HG03135 (cell line): ENCODE measurements around the gene GC.
"Not testable (repeated sequence)": the region's sequence is repeated elsewhere in the genome, so short reads cannot be mapped to it uniquely, and the experiment has no call there.

Source experiments
- ATAC-seq: cut with Tn5 transposase; IDR thresholded peaks from one replicate; pipeline ENCODE4 v1.9.1; 2021; ENCODE audit warnings: mild to moderate bottlenecking, moderate library complexity; ENCODE audit not compliant: unreplicated experiment

GC gene

DNA sequence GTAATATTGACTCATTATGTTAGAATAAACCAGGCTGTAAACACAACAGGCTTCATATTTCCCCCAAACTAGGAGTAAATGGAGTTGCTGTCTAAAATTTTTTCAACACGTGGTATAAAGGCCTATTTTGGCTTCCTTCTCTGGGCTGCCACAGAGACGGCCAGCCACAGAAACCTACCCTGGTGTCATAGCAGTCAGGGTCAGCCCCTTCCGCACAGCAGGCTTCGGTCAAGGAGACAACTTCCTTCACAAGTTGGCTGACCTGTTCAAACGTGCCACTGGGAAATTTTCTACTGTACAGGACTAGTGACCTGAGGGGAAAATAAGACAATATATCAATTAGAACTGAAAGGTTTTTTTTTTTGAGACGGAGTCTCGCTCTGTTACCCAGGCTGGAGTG is 15.8 kb downstream of the GC start:
- no peak for ATAC-seq

DNA sequence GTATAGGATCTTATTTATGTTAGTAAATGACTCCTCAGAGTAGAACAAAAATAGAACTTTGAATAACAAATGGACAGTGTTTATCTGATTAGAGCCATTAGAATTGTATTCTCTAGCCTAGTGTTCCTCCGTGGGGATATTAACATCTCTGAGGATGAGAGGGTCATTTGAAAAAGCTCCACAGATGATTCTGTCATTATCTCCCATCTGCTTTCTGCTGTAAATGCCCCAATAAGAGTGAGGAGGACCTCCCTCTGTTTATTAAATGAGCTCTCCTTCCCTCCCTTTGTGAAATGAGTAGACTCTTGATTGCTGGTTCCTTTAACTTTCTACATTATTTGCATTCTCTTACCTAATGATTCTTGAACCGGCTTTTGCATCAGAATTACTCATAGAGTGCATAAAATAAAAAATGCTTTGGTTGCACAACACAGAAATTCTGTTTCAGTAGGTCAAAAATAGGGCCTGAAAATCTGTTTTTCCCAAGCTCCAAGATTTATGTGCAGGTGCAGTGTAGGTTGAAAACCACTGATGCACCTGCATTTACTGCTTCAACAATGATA is 18.0 kb downstream of the GC start:
- no peak for ATAC-seq

DNA sequence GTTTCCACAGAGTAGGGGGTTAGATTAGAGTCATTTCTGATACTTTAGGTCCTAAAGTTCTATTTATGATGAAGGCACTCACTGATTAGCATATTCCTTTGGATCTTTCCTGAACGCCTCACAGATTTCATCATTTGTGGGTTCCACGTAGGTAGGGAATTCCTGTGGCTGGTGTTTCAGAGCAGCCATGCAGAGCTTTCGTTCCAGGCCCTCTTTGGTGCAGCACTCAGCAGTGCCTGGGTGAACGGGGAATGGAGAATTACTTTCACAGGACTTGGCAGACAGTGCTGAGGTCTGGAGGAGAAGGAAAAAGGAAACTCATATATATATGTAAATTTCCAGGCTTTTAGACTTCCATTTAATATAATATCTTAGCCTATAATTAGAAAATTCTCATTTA is 18.5 kb downstream of the GC start:
- no peak for ATAC-seq

DNA sequence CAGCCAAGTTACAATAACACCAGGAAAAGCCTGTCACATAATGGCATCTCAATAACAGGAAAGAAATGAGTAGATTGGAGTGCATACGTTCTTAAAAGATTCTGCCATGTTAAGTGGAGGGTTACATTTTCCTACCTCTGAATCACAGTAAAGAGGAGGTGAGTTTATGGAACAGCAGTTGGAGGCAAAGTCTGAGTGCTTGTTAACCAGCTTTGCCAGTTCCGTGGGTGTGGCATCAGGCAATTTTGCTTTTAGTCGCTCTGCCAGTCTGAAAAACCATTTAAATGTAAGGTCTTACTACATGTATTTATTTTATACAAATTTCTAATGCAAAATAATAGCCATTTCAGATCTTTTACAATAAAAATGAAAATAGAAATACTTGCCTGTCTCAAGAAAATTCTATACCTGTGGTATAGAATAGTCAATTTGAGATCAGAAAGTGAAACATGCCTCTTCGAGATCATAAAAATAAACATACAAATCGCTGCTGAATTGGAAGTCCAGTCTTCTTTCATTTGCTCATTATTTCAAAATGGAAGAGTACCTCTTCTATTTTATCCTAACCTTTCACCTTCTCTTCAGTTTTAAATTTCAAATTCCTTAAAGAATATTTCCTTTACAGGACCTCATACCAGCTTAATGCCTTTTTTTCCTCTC is 31.4 kb downstream of the GC start:
- ATAC-seq, result no peak

DNA sequence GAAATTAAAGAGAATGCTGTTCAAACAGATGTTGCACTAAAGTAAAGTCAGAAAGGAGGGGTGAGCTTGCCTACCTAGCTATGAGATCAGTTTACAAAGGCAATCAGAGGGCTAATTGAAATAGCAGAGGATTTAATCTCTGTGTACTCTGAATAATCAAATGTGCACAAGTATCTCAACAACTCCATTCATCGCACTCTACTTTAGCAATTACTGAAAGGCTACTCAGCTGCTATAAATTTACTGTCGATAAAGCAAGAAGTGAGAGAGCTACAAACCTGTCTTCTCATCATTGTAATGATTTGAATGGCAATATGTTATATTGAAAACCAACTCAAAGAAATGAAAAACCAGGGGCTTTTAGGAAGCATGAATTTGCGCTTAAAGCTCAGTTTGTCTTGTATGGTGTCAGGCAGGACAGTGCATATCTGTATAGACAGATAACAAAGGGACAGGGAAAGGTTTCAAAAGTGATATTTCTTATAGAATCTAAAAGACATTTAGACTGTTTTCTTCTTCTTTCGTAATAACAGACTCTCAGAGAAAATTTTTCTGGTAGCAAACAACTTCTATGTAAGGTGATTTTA is 34.8 kb downstream of the GC start:
- ATAC-seq, result no peak

DNA sequence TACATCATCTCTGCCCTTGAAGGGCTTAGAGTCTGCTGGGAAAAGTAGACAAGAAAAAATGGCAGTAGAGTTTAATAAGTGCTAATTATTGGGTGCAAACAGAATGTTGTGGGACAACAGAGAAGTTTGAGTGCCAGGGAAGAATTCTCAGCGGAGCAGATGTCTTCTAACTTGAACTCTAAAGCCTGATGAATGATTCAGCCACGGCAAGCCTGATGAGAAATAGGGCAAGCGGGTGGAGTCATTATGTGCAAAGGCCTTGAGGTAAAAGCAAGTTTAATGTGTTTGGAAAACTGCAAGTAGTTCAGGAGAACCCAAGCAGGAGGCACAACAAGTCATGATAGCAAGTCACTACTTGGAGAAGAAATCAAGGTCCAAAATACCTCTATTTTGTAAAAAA is 37.5 kb downstream of the GC start:
- no peak for ATAC-seq

DNA sequence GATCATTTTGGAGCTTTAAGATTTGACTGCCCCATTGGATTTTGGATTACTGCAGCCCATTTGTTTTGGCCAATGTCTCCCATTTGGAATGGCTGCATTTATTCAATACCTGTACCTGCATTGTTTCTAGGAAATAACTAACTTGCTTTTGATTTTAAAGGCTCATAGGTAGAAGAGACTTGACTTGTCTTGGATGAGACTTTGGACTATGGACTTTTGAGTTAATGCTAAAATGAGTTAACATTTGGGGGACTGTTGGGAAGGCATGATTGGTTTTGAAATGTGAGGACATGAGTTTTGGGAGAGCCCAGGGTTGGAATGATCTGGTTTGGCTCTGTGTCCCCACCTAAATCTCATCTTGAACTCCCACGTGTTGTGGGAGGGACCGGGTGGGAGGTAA is 45.1 kb downstream of the GC start:
- not testable (repeated sequence) for ATAC-seq

DNA sequence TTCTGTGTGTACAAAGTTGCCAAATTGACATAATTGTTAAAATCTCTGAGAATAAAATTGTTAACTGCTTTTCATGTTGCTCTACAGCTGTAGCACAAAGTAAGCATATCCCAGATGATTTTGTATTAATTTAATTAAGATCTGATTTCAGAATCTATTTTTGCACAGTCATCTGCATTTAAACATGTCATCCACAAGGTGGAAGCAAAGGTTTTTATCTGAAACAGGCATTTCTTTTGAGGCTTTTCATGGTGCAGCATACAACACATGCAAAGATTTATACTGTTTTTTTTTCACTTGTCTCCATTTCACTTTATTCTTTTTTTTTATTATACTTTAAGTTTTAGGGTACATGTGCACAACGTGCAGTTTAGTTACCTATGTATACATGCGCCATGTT is 51.2 kb downstream of the GC start:
- no peak for ATAC-seq

DNA sequence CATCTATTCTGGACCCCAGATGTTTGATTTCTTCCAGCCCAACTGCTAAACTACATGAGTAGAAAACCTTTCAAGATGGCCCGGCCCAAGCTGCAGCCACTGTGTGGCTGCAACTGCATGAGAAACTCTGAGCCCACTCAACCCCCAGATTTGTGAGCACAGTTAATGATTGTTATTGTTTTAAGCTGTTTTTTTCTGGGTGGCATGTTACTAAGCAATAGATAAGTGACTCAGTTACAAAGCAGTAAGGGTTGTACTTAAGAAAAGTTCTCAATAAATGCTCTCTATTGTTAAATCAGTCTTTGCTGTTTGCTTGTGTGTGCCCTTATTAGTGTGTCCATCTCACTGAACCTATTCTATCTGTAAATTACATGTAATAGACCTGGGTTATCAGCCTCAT is 51.8 kb downstream of the GC start:
- ATAC-seq, result no peak

DNA sequence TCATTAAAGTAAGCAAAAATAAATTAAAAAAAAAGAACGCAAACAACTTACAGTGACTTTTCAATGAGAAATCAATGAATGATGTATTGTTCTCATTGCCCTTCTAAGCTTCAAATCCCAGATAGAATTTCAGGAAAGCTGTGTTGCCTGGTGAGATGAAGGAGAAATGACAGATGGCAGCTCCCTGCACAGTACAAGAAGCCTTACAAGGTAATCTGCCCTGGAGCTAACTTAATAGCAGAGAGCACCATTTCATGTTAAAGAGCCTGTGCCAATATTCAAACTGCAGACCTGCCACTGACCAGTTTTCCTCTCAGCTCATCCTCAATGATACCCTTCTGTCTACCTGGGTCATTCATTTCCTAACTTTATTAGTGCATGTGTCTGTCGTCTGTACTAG is 54.0 kb downstream of the GC start:
- ATAC-seq, result no peak

DNA sequence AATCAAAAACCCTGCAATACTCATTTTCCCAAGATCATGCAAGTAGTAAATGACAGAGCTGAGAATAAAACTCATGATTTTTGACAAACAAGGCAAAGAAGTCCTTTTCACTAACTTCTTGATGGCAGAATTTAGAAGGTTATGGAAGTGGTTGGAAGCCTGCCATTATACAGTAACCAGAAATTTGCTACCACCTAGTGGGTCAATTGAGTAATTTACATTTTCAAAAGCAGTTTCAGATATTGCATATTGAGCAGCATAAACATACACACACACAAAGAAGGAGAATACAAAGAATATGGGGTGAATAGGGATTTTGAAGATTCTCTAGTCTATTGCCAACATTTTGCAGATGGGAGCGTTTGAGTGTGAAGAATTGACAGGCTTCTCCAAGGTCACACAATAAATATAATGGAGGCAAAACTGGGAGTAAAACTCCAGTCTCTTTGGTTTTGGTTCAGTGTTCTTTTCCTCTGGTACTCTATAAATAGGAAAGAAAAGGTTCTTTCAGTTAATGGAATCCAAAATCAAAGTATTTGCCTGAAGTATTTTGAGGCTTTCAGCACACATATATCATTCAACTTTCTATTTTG is 70.2 kb downstream of the GC start:
- ATAC-seq, result no peak

DNA sequence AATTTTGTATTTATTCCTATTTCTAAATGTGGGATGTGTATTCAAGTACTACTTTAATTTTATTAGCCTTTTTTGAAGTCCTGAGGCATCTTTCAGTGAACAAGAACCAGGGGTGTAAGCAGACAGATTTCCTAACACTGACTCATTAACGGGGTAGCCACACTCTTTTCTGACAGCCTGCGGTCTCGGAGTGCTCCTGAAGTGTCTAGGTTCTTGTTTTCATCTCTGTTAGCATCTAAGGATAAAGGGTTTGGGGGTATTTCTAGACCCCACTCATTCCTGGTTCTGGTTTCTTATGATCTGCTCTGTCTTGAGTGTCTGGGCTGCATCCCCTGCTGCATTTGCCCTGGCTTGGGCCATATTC is 71.9 kb downstream of the GC start:
- no peak for ATAC-seq

DNA sequence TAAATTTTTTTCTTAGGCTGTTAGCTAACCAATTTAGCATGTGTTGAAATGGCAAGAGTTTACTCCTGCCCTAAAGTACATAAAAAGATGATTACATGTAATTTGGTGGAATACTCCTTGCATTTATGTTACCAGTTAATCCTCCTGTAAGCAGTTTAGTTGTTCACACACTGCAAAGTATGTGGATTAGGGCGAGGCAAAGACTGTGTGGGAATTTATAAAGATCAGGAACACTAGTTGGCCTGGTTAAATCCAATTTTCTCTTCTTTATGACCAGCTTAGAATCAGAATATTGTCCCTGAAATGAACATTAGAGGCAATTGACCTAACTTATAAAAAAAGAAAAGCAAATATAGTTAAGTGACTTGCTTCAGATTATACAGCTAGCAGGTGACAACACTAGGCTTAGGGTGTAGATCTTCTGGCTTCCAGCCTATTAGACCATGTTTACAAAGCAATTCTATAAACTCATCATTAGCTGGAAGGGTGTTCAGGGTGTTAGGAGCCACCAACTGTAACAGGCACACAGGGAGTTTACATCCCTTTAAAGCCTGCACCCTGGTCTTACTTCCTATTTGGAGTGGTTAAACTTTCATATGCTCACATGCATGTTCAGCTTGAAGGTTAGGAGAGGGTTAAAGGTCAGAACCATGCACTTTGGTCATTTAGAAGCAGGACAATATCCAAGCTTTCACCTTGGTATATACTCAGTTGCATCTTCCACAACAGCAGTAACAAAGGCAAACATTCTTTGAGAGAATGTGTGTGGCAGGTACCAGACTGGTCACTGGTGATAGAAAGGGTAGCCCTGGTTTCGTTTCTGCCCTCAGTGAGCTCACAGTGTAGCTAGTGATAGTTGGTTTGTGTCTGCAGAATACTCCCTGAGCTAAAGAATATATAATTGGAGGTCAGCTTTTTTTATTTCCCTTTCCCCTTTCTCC is 72.6 kb downstream of the GC start:
- no peak for ATAC-seq

DNA sequence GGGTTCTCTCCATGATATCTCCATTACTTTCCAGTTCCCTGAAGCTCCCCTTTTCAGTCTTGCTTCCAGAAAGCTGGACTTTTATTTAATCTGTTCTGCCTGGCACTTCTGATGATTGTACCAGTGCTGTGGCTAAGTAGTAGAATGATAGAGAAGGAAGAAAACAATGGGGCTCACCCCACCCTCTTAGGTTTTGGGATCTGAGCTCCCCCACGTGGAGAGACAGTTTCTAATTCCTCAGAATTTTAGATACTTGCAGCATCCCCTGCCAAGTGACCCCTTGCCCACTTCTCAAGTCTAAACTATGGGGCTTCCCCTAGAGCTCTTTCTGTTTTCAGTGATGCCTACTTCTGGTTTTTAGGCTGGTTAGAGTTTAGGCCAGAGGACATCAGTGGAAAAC is 73.9 kb downstream of the GC start:
- ATAC-seq, result no peak

DNA sequence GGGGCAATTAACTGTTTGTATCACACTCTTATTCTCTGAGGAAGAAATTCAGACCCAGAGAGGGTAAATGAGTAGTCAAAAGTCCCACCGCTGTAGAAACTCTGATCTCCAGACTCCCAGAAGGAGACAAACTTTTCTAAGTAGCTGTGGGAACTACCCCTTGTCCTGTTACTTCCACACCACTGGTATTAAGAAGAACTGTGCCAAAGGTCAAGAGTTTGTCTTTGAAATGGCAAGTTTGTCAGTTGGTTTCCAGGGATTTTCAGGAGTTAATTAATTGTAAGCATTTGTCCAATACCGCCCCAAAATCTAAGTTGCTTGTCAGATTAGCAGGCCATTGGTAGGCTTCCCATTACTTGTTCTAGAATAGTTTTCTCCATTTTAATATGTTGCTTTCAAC is 85.7 kb downstream of the GC start:
- no peak for ATAC-seq

DNA sequence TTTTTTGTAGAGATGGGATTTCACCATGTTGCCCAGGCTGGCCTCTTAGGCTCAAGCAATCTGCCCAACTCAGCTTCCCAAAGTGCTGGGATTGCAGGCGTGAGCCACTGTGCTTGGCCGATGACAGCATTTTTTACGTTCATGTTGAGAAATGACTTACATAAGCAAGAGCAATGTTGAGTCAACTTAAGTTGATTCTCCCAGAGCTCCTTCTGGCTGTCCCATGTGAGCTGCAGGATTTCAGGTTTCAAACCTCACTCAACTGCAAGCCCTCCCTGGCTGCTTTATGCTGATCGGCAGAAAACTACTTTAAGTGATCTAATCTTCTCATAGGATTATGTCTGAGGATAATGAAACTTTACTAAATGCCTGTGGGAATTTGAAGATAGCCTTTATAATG is 86.8 kb downstream of the GC start:
- ATAC-seq, result no peak

DNA sequence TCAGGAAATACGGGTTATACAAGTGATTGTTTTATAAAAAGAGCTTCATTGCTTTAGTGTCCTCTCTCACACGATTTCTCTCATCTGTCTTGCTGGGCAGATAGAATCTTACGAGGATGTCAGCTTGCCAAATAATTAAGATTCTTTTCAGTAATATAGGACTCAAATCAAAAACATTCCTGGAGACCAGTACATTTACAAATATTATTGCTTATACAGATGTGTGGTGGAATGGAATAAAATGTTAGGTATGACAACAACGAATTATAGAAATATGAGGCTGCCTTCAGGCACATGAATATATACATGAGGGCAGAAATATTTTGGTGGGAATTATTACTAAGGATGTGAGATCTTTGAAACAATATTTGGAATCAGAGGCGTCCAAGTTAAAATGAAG is 88.9 kb downstream of the GC start:
- no peak for ATAC-seq

DNA sequence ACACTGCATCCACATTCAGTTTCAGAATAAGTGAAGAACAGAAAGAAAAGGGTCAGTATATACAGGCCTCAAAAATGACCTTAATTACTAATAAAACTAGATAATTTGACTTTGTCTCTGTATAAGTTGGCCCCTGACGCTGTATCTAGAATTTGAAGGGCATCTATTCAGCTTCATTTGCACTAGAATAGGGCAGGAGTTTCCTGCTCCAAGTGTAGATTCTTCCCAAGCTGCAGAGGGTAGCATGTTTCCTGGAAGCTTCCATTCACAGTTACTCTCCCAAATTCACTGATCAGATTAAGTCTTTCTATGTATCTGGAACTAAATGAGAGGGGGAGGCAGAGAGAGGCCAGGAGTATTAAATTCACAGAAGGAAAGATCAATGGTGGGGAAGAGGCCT is 90.9 kb downstream of the GC start:
- ATAC-seq, result no peak

DNA sequence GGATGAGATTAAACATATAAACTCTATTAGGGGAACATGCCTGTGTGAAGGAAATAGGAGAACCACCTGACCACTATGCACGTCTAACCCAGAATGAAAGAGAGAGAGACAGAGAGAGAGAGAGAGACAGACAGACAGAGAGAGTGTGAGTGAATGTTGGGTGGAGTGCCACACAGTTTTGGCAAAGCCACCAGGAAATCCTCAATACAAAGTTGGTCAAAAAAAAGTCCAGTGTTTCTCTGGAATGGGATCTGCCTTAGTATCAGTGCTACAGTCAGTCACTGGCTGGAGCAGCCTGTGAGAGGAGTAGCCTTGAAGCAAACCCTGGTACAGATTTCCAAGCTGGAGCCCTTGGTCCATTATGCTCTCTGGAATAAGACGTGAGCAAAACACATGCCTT is 91.7 kb downstream of the GC start:
- no peak for ATAC-seq
